Parietal lobe (tissue), 1 donor: ENCODE data around the gene PI4K2A. TPM values are rescaled to one million over a fixed set of nuclear protein-coding genes. Genes with fewer than 3 reads are reported as not detected.

Experiments used
- total RNA-seq: library from RNA; depleted of rRNA; stranded (reverse); fragments of >200 nt; gene quantifications from one replicate; pipeline ENCODE4 v1.2.3, GENCODE V29; 2014

PI4K2A gene
- 10.3 TPM for total RNA-seq

GRCh38 chr10:97640174-97640867 is at the start of gene PI4K2A:
Gene PI4K2A, plus strand, starts transcription at chr10:97640671. Its CDS starts 72 bp downstream, at chr10:97640743.

DNA sequence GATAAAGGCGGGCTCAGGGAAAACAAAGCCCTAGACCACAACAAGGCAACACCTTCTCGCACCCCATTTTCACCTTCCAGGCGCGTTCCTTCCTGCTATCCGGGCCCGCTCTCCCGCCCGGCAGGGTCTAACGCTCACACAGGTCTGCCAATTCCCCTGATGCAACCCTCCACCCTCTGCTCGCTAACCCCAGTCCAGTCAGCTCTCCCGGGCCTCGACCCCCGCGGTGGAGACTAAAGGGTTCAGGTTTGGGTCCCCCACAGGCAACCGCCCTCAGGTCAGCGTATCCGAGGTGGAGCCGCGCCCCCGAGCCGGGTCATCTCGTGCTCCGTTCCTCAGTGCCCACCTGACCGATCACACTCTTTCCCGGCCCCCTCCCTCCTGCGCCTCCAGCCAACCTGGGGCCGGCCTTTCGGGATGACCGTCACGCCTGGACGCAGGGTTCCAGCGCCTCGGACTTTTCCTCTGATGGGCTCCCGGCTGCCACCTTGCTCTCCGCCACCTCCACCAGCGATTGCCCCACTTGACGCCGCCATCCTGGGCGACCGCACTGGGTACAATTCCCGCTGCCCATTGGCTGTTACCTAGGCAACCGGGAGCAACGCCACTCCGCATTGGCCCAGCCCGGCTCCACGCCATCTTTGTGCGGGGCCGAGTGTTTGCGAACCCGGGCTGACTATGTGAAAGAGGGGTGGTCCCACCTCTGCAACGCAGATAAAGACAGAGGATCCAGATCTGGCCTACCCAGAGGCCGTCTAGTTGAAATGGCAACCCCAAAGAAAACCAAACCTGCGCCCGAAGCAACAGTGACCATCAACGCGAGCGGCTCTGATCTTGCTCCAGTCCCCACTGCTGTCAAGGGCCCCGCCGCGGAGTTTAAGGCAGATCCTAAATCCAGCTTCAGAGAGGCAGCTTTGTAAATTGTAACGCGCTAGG is 7.3 kb upstream of the PI4K2A start, which contains the start of gene MORN4:
MORN4 (minus strand) TSS at position 552 of the 936 bp plus-strand sequence. CDS start 13,847 bp downstream, outside the sequence.

GRCh38 chr10:97686962-97687784 is 46.7 kb downstream of the PI4K2A start, which contains the start of gene AVPI1:
Gene AVPI1, minus strand, starts transcription at chr10:97687241. Its CDS starts 7,336 bp downstream, at chr10:97679905.

GRCh38 chr10:97713339-97713825 is 72.9 kb downstream of the PI4K2A start, which contains the start of gene MARVELD1:
Gene MARVELD1, plus strand, starts transcription at chr10:97713730. Its CDS starts 147 bp downstream, at chr10:97713877.

Other genes with a start within 250 kb of the PI4K2A start
- gene RRP12, start 239.3 kb upstream of the PI4K2A start, total RNA-seq, result 18.2 TPM
- 105 TPM for gene PGAM1, start 214.5 kb upstream of the PI4K2A start, total RNA-seq
- 39.1 TPM for gene EXOSC1, start 194.7 kb upstream of the PI4K2A start, total RNA-seq
- gene ZDHHC16, start 194.5 kb upstream of the PI4K2A start, total RNA-seq, result 40.7 TPM
- gene MMS19, start 142.2 kb upstream of the PI4K2A start, total RNA-seq, result 94.8 TPM
- gene UBTD1, start 141.7 kb upstream of the PI4K2A start, total RNA-seq, result 0.94 TPM
- gene ANKRD2, start 67.9 kb upstream of the PI4K2A start, total RNA-seq, result not detected
- 0.31 TPM for gene HOGA1, start 56.3 kb upstream of the PI4K2A start, total RNA-seq
- gene C10orf62, start 51.0 kb upstream of the PI4K2A start, total RNA-seq, result not detected
- 26.0 TPM for gene MORN4, start 7.2 kb upstream of the PI4K2A start, total RNA-seq
- gene AVPI1, start 46.6 kb downstream of the PI4K2A start, total RNA-seq, result 0.94 TPM
- gene MARVELD1, start 73.1 kb downstream of the PI4K2A start, total RNA-seq, result 5.0 TPM
- 68.5 TPM for gene ZFYVE27, start 96.5 kb downstream of the PI4K2A start, total RNA-seq
- 0.94 TPM for gene SFRP5, start 131.3 kb downstream of the PI4K2A start, total RNA-seq
- 16.6 TPM for gene GOLGA7B, start 209.2 kb downstream of the PI4K2A start, total RNA-seq